Natural killer cell (primary cell): Measurements from ENCODE around the gene OSBPL3. TPM values are rescaled to one million over a fixed set of nuclear protein-coding genes. Genes with fewer than 3 reads are reported as not detected.
A peak's percentile ranks its signal among the peaks of the same experiment; 100 is the strongest.

Source experiments
- ATAC-seq, 3 donors: fragments of 150-1000 bp in 2 of 3; fragments of 200-7000 bp in 1 of 3; cut with Tn5 transposase; 1 replicate in 1 of 3; 2 replicates in 2 of 3; pipeline ENCODE4 v1.10.0; 2021; ENCODE audit warnings: mild to moderate bottlenecking in 2 of 3, moderate library complexity in 2 of 3
- DNase-seq, 2 donors: peaks; one replicate each; pipeline versions ENCODE4 v3.0.0 to v3.0.0-alpha.2; 2013 to 2021; ENCODE audit warnings: mixed read lengths in 1 of 2
- H3K27ac ChIP-seq: one replicate; pipeline ENCODE4 v1.5.1; 2013; ENCODE audit warnings: mild to moderate bottlenecking, low read length
- H3K27me3 ChIP-seq: one replicate; pipeline ENCODE4 v1.6.1; 2013; ENCODE audit warnings: low read length; ENCODE audit not compliant: control insufficient read depth, insufficient read depth
- H3K36me3 ChIP-seq: one replicate; pipeline ENCODE4 v1.6.1; 2013; ENCODE audit warnings: low read length; ENCODE audit not compliant: control insufficient read depth, insufficient read depth
- H3K4me1 ChIP-seq: one replicate; pipeline ENCODE4 v1.6.1; 2013; ENCODE audit warnings: low read length; ENCODE audit not compliant: control insufficient read depth, insufficient read depth
- H3K4me3 ChIP-seq: one replicate; pipeline ENCODE4 v1.5.1; 2013; ENCODE audit warnings: low read length
- H3K9me3 ChIP-seq: one replicate; pipeline ENCODE4 v1.6.1; 2013; ENCODE audit warnings: low read length; ENCODE audit not compliant: control insufficient read depth, insufficient read depth
- H3K27ac Mint-ChIP-seq, 2 donors: one replicate each; pipeline ENCODE4 v1.8.0; 2022; ENCODE audit warnings: mild to moderate bottlenecking in 2 of 2, mixed read lengths in 2 of 2, moderate library complexity in 1 of 2
- H3K27me3 Mint-ChIP-seq, 2 donors: one replicate each; pipeline ENCODE4 v1.8.0; 2022; ENCODE audit warnings: low read depth in 2 of 2, mixed read lengths in 2 of 2
- H3K36me3 Mint-ChIP-seq: one replicate; pipeline ENCODE4 v1.8.0; 2022; ENCODE audit warnings: mixed read lengths
- H3K4me1 Mint-ChIP-seq, 2 donors: one replicate each; pipeline ENCODE4 v1.8.0; 2022; ENCODE audit warnings: mixed read lengths in 2 of 2
- H3K4me3 Mint-ChIP-seq: one replicate; pipeline ENCODE4 v1.8.0; 2022; ENCODE audit warnings: mild to moderate bottlenecking, moderate library complexity, mixed read lengths
- H3K9me3 Mint-ChIP-seq, 2 donors: one replicate each; pipeline ENCODE4 v1.8.0; 2022; ENCODE audit warnings: mixed read lengths in 2 of 2
- WGBS: methylation state at CpG from one replicate; pipeline ENCODE4 v1.1.7; 2013; ENCODE audit warnings: missing lambda C conversion rate; ENCODE audit not compliant: insufficient coverage; 5-methylcytosine and 5-hydroxymethylcytosine counted together
- intact Hi-C: fragments of 100-400 bp; cut with micrococcal nuclease; formaldehyde crosslinking; loops from one replicate; pipeline ENCODE4 v1.14.2; 2022
- total RNA-seq, 4 donors: library from RNA; stranded (reverse); fragments of 120-200 nt in 1 of 4; gene quantifications; one replicate each; pipeline versions ENCODE4 v1.2.3 to v1.2.4, GENCODE V29; 2013 to 2022
- TF ChIP-seq, protein P1 (sequence below): fragments of 200-600 bp; IDR thresholded peaks from one replicate; pipeline ENCODE4 v1.8.0; 2022; ENCODE audit warnings: antibody characterized with exemption

Gene OSBPL3
- total RNA-seq, 3 donors from 2014 or later (not counting 1 experiment from before 2014, with no cell fraction given), result 50.7 to 99.1 (median 65.1) TPM

DNA sequence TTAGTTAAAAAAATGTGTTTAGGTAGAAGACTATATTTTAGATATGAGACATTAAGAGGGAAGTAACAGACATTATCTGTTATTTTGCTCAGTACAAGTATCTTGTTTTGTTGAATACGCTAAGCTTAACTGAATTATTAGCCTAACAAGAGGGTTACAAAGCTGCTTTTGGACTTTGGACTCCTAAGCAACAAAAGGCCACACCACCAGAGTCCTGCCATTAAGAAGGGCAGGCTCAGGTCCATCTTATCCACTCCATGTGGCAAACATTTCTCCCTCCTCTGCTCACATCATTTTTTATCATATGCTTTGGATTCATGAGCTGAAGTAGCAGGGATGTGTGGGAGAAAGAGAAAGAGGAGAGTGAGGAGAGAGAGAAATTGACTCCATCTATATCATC lies 33.5 kb downstream of the OSBPL3 start:
- TF ChIP-seq, protein P1, sequence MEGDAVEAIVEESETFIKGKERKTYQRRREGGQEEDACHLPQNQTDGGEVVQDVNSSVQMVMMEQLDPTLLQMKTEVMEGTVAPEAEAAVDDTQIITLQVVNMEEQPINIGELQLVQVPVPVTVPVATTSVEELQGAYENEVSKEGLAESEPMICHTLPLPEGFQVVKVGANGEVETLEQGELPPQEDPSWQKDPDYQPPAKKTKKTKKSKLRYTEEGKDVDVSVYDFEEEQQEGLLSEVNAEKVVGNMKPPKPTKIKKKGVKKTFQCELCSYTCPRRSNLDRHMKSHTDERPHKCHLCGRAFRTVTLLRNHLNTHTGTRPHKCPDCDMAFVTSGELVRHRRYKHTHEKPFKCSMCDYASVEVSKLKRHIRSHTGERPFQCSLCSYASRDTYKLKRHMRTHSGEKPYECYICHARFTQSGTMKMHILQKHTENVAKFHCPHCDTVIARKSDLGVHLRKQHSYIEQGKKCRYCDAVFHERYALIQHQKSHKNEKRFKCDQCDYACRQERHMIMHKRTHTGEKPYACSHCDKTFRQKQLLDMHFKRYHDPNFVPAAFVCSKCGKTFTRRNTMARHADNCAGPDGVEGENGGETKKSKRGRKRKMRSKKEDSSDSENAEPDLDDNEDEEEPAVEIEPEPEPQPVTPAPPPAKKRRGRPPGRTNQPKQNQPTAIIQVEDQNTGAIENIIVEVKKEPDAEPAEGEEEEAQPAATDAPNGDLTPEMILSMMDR, result no peak
- Histone ChIP-seq H3K4me3 (no peak overlapping the region), H3K27me3 (no peaks in the 10 kb centered on the region), H3K27ac (no peak overlapping the region), H3K9me3 (no peaks in the 10 kb centered on the region), H3K36me3 (no peaks in the 10 kb centered on the region), H3K4me1 (no peaks in the 10 kb centered on the region)
- ATAC-seq (no peak), DNase-seq (no peak)
- Mint-ChIP-seq H3K36me3 (no peaks in the 10 kb centered on the region), H3K4me3 (no peak overlapping the region), H3K9me3 (no peaks in the 10 kb centered on the region), H3K27ac (peak overlapping the region; percentile 10 to 33), H3K4me1 (peaks cover 63 to 91% of the 10 kb centered on the region in 2 donors), H3K27me3 (no peaks in the 10 kb centered on the region)
- intact Hi-C loops, result no loop called here
- WGBS, result 100% methylated on average over 1 of the region's 1 CpG

GRCh38 chr7:24945899-24946298 lies 34.1 kb downstream of the OSBPL3 start:
- ATAC-seq (no peak), DNase-seq (peak in 1 of 2 donors; percentile 13)
- Histone ChIP-seq H3K27me3 (no peaks in the 10 kb centered on the region), H3K36me3 (no peaks in the 10 kb centered on the region), H3K9me3 (no peaks in the 10 kb centered on the region), H3K4me3 (no peak overlapping the region), H3K4me1 (no peaks in the 10 kb centered on the region), H3K27ac (no peak overlapping the region)
- intact Hi-C loops, result no loop called here
- Mint-ChIP-seq H3K27ac (peak overlapping the region; percentile 10 to 33), H3K4me3 (no peak overlapping the region), H3K27me3 (no peaks in the 10 kb centered on the region), H3K9me3 (no peaks in the 10 kb centered on the region), H3K36me3 (no peaks in the 10 kb centered on the region), H3K4me1 (peaks cover 65 to 89% of the 10 kb centered on the region in 2 donors)
- TF ChIP-seq, protein P1, result no peak
- WGBS, result 0% methylated on average over 1 of the region's 1 CpG

GRCh38 chr7:24943096-24943948 lies 36.7 kb downstream of the OSBPL3 start:
- Mint-ChIP-seq H3K9me3 (no peaks in the 10 kb centered on the region), H3K27me3 (no peaks in the 10 kb centered on the region), H3K4me1 (peaks cover 64 to 80% of the 10 kb centered on the region in 2 donors), H3K27ac (no peak overlapping the region), H3K4me3 (no peak overlapping the region), H3K36me3 (no peaks in the 10 kb centered on the region)
- Histone ChIP-seq H3K27me3 (no peaks in the 10 kb centered on the region), H3K4me3 (no peak overlapping the region), H3K27ac (no peak overlapping the region), H3K36me3 (no peaks in the 10 kb centered on the region), H3K9me3 (no peaks in the 10 kb centered on the region), H3K4me1 (no peaks in the 10 kb centered on the region)
- TF ChIP-seq, protein P1, result no peak
- intact Hi-C loops, result no loop called here
- WGBS, result 92% methylated on average over 3 of the region's 5 CpGs
- ATAC-seq (no peak), DNase-seq (no peak)
